Tibial nerve (tissue), 3 donors: Measurements from ENCODE around the gene HSPA1L.

ENCODE experiments used
- POLR2A ChIP-seq, 2 donors: fragments of 450-650 bp; IDR thresholded peaks; one replicate each; pipeline ENCODE4 v1.6.1; 2017; ENCODE audit warnings: antibody characterized with exemption in 2 of 2, mild to moderate bottlenecking in 2 of 2, moderate library complexity in 2 of 2
- TF ChIP-seq, protein P1 (sequence below), 5 experiments: fragments of 200-600 bp in 3 of 5; fragments of 450-650 bp in 2 of 5; sonication (generic) in 3 of 5; IDR thresholded peaks; one replicate each; pipeline ENCODE4 v1.5.1; 2016 to 2019; ENCODE audit warnings: antibody characterized with exemption in 5 of 5, mild to moderate bottlenecking in 3 of 5, moderate library complexity in 2 of 5

DNA sequence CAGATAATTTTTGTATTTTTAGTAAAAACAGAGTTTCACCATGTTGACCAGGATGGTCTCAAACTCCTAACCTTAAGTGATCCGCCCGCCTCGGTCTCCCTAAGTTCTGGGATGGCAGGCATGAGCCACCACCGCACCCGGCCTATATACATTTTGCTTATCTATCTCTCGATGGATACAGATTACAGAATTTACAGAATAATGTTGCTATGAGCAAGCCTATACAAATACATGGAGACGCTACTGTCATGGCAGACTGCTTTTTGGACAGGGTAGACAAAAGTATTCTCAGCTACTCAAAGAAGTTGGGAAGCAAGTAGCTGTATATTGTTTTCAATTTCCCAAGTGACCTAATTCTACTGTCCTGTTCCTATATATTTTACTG is 1.6 kb downstream of the HSPA1L start:
- TF ChIP-seq, protein P1, sequence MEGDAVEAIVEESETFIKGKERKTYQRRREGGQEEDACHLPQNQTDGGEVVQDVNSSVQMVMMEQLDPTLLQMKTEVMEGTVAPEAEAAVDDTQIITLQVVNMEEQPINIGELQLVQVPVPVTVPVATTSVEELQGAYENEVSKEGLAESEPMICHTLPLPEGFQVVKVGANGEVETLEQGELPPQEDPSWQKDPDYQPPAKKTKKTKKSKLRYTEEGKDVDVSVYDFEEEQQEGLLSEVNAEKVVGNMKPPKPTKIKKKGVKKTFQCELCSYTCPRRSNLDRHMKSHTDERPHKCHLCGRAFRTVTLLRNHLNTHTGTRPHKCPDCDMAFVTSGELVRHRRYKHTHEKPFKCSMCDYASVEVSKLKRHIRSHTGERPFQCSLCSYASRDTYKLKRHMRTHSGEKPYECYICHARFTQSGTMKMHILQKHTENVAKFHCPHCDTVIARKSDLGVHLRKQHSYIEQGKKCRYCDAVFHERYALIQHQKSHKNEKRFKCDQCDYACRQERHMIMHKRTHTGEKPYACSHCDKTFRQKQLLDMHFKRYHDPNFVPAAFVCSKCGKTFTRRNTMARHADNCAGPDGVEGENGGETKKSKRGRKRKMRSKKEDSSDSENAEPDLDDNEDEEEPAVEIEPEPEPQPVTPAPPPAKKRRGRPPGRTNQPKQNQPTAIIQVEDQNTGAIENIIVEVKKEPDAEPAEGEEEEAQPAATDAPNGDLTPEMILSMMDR (IDR thresholded peaks at IDR 0.05), result no peak
- no peak for TF ChIP-seq POLR2A (IDR thresholded peaks at IDR 0.05)
